HepG2 (cell line): ENCODE results near the gene COQ8B. TPM values are rescaled to one million over a fixed set of nuclear protein-coding genes. Genes with fewer than 3 reads are reported as not detected.

ENCODE experiments used
- ATAC-seq: fragments of 200-7000 bp; cut with Tn5 transposase; 3 replicates; pipeline ENCODE4 v1.9.1; 2020; ENCODE audit warnings: mild to moderate bottlenecking, moderate library complexity
- BruUV-seq: library from RNA; stranded (reverse); fragments of 400-500 nt; replicated peaks from 2 replicates; lab custom pipeline; 2021; lab: Mats Ljungman, UMichigan
- CTCF ChIA-PET: fragments of 300-600 bp; formaldehyde crosslinking; extraction: SDS; loops from one replicate; lab custom pipeline; 2021; ENCODE audit warnings: low total read pairs, inconsistent platforms, low intra/inter-chr PET ratio; lab: Yijun Ruan, JAX
- POLR2A ChIA-PET: fragments of 350-600 bp; sonication (Branson Sonifier 250); formaldehyde crosslinking; loops from one replicate; lab custom pipeline; 2020; ENCODE audit warnings: antibody characterized with exemption, inconsistent platforms; lab: Yijun Ruan, JAX
- DNase-seq: peaks from one replicate; pipeline ENCODE4 v3.0.0-alpha.2; 2015; ENCODE audit warnings: low spot score
- FAIRE-seq: peaks from 3 replicates; lab custom pipeline; 2011; peaks lifted over from hg19 to GRCh38; lab: Jason Lieb, UNC
- H2AFZ ChIP-seq: one replicate; pipeline ENCODE4 v1.6.1; 2011; ENCODE audit warnings: low read length, inconsistent platforms
- H3K27ac ChIP-seq: fragments of 300-600 bp; 3 replicates; pipeline ENCODE4 v1.8.0; 2011; ENCODE audit warnings: mixed run types, mild to moderate bottlenecking, mixed read lengths, low read length, inconsistent platforms; ENCODE audit not compliant: insufficient read depth; ENCODE audit errors: extremely low read length
- H3K27me3 ChIP-seq, 2 experiments: fragments of 200-600 bp in 1 of 2; 2 replicates in 1 of 2; 3 replicates in 1 of 2; pipeline versions ENCODE4 v1.6.0 to v1.8.0; 2011; ENCODE audit warnings: low read length in 2 of 2, mild to moderate bottlenecking in 2 of 2, moderate library complexity in 2 of 2, inconsistent platforms in 1 of 2; ENCODE audit not compliant: insufficient read depth in 2 of 2, control insufficient read depth in 1 of 2
- H3K36me3 ChIP-seq, 2 experiments: fragments of 200-600 bp in 1 of 2; replicated peaks in 1 of 2; 2 replicates in 1 of 2; 3 replicates in 1 of 2; pipeline versions ENCODE4 v1.5.1 to v1.8.0; 2011; ENCODE audit warnings: low read length in 2 of 2, inconsistent platforms in 1 of 2; ENCODE audit not compliant: insufficient read depth in 2 of 2, control insufficient read depth in 1 of 2
- H3K4me1 ChIP-seq: 2 replicates; pipeline ENCODE4 v1.5.1; 2012; ENCODE audit warnings: low read length, inconsistent platforms; ENCODE audit not compliant: insufficient read depth
- H3K4me2 ChIP-seq: 2 replicates; pipeline ENCODE4 v1.6.0; 2011; ENCODE audit warnings: low read depth, low read length, inconsistent platforms
- H3K4me3 ChIP-seq, 3 experiments: fragments of 200-600 bp in 1 of 3; sonication (generic), shearing (Covaris generic) in 1 of 3; replicated peaks in 1 of 3; 2 replicates each; pipeline ENCODE4 v1.5.1; 2011 to 2016; ENCODE audit warnings: low read length in 3 of 3, inconsistent platforms in 2 of 3, low read depth in 2 of 3, mild to moderate bottlenecking in 2 of 3, control low read depth in 1 of 3, mixed read lengths in 1 of 3; ENCODE audit not compliant: insufficient read depth in 1 of 3
- H3K79me2 ChIP-seq: one replicate; pipeline ENCODE4 v1.6.1; 2011; ENCODE audit warnings: low read length, inconsistent platforms; ENCODE audit not compliant: insufficient read depth
- H3K9ac ChIP-seq: 2 replicates; pipeline ENCODE4 v1.6.0; 2011; ENCODE audit warnings: mild to moderate bottlenecking, low read depth, low read length, inconsistent platforms; ENCODE audit not compliant: insufficient read depth
- H3K9me3 ChIP-seq: 2 replicates; pipeline ENCODE4 v1.5.1; 2012; ENCODE audit warnings: mild to moderate bottlenecking, low read length
- H4K20me1 ChIP-seq: 2 replicates; pipeline ENCODE4 v1.6.0; 2011; ENCODE audit warnings: inconsistent platforms, mild to moderate bottlenecking, low read length, moderate library complexity; ENCODE audit not compliant: insufficient read depth
- ARID4A ChIP-seq: sonication (generic); formaldehyde crosslinking; IDR thresholded peaks from 2 replicates; pipeline ENCODE4 v1.5.0; 2020; ENCODE audit warnings: mild to moderate bottlenecking, missing genetic modification reagents, borderline replicate concordance
- FOXC1 ChIP-seq: sonication (generic); formaldehyde crosslinking; IDR thresholded peaks from 2 replicates; pipeline ENCODE4 v1.8.0; 2022; ENCODE audit warnings: mild to moderate bottlenecking, missing genetic modification reagents, borderline replicate concordance
- LBX2 ChIP-seq: sonication (generic); formaldehyde crosslinking; IDR thresholded peaks from 2 replicates; pipeline ENCODE4 v1.5.0; 2020; ENCODE audit warnings: missing genetic modification reagents, mild to moderate bottlenecking, borderline replicate concordance
- MTF1 ChIP-seq: sonication (generic); formaldehyde crosslinking; IDR thresholded peaks from 2 replicates; pipeline ENCODE4 v1.5.0; 2020; ENCODE audit warnings: missing genetic modification reagents
- NR2F2 ChIP-seq: IDR thresholded peaks from 2 replicates; pipeline ENCODE4 v1.6.1; 2012; ENCODE audit warnings: low read depth, inconsistent platforms, borderline replicate concordance
- NRL ChIP-seq: sonication (generic); formaldehyde crosslinking; IDR thresholded peaks from 2 replicates; pipeline ENCODE4 v1.5.0; 2020; ENCODE audit warnings: missing genetic modification reagents, mild to moderate bottlenecking, moderate library complexity, borderline replicate concordance
- PHF8 ChIP-seq: sonication (generic); formaldehyde crosslinking; IDR thresholded peaks from 2 replicates; pipeline ENCODE4 v1.5.0; 2020; ENCODE audit warnings: missing genetic modification reagents
- ZBTB10 ChIP-seq: sonication (generic); formaldehyde crosslinking; IDR thresholded peaks from 2 replicates; pipeline ENCODE4 v1.4.0; 2020; ENCODE audit warnings: missing genetic modification reagents, borderline replicate concordance
- ZBTB39 ChIP-seq: sonication (generic); formaldehyde crosslinking; IDR thresholded peaks from 2 replicates; pipeline ENCODE4 v1.5.0; 2020; ENCODE audit warnings: missing genetic modification reagents
- ZNF589 ChIP-seq: sonication (generic); formaldehyde crosslinking; conservative IDR thresholded peaks from 2 replicates; pipeline ENCODE4 v1.8.0; 2022; ENCODE audit warnings: mild to moderate bottlenecking, moderate library complexity, missing genetic modification reagents
- ZNF790 ChIP-seq: sonication (generic); formaldehyde crosslinking; IDR thresholded peaks from 2 replicates; pipeline ENCODE4 v1.8.0; 2022; ENCODE audit warnings: missing genetic modification reagents, mild to moderate bottlenecking, borderline replicate concordance
- WGBS: methylation state at CpG from one replicate; pipeline ENCODE4 v1.1.6; 2017; ENCODE audit warnings: low lambda C conversion rate; 5-methylcytosine and 5-hydroxymethylcytosine counted together
- in situ Hi-C: cut with HindIII; loops from 2 replicates; pipeline ENCODE4 v1.10.0; 2017; ENCODE audit warnings: low pct_unique_long_range_greater_than_20kb; ENCODE audit not compliant: extremely low pct_ligation_motif_present
- intact Hi-C: fragments of 100-400 bp; cut with micrococcal nuclease; formaldehyde crosslinking; loops from one replicate; pipeline ENCODE4 v1.10.0; 2022; ENCODE audit not compliant: unreplicated experiment
- polyA plus RNA-seq, 8 experiments: library from polyadenylated mRNA; depleted of rRNA in 3 of 8; stranded (reverse) in 7 of 8; unstranded in 1 of 8; fragments of >200 nt; fragmentation: Illumina TruSeq in 4 of 8; extraction: Trizol in 4 of 8; gene quantifications; 2 replicates each; pipeline versions ENCODE4 v1.2.1 to v1.2.3, GENCODE V29; 2011 to 2016; ENCODE audit warnings: low read depth in 4 of 8, missing spikeins in 1 of 8, mixed read lengths in 1 of 8; ENCODE audit not compliant: insufficient read depth in 1 of 8
- total RNA-seq, 5 experiments: library from RNA; depleted of rRNA; stranded (reverse); fragments of >200 nt; fragmentation: Illumina TruSeq; extraction: Trizol; gene quantifications; 2 replicates each; pipeline ENCODE4 v1.2.3, GENCODE V29; 2016; ENCODE audit warnings: low read depth in 1 of 5

The COQ8B gene
- total and polyA plus RNA-seq, 2 of the 13 experiments (the other 11 are each of a cell fraction or from before 2014, with no cell fraction given), result 12.3 to 17.2 TPM

- ATAC-seq, result peak; percentile 2
- TF ChIP-seq ZBTB39 (CRISPR knock-in tag) (no peak), ZNF589 (CRISPR knock-in tag) (no peak), MTF1 (CRISPR knock-in tag) (no peak), FOXC1 (CRISPR knock-in tag) (no peak), LBX2 (CRISPR knock-in tag) (no peak), ZBTB10 (0 out of 2 replicates have a peak, but pooled peaks have one; percentile 4), NRL (CRISPR knock-in tag) (no peak; the same call in 1 of the 2 replicates), PHF8 (CRISPR knock-in tag) (peak; percentile 44; the same call in 1 of the 2 replicates), NR2F2 (0 out of 2 replicates have a peak, but pooled peaks have one; percentile 40), ARID4A (CRISPR knock-in tag) (no peak; the same call in 1 of the 2 replicates), ZNF790 (CRISPR knock-in tag) (peak; percentile 29; the same call in 1 of the 2 replicates)
Measured at GRCh38 chr19:40717325-40717879, 716 bp upstream of the COQ8B start.

More at GRCh38 chr19:40717325-40717879, 716 bp upstream of the COQ8B start:
- DNase-seq (no peak), FAIRE-seq (peak; percentile 32)
- H3K4me3 ChIP-seq, result peak overlapping the region; percentile 90 to 99 (median 92)
- in situ Hi-C loops (loop anchor here (5.0 kb wide), 1 partner anchor 35 kb away; the partner anchor contains the start of genes ACTMAP and SNRPA), intact Hi-C loops (loop anchor here (5.0 kb wide), 1 partner anchor 90 kb away; no protein-coding TSS in a partner anchor)
- ChIA-PET CTCF (no interaction called here), POLR2A (interaction anchor here (0.7 to 2.4 kb wide), 20 partner anchors 9 to 647 kb away, joined by 3 to 30 read pairs (median 4); partner anchors contain the start of genes ACTMAP, B9D2, EGLN2 and RAB4B)
- H3K27me3 ChIP-seq, result no peaks in the 10 kb centered on the region; a peak in 1 of 5 replicates
- H3K36me3 ChIP-seq, result 0 out of 5 replicates have a peak, but pooled peaks cover 0 to 3% of the 10 kb centered on the region in 2 experiments
- no peak overlapping the region for H2AFZ ChIP-seq
- 4% methylated on average over 4 of the region's 20 CpGs for WGBS
- peaks cover 51% of the 10 kb centered on the region for H3K79me2 ChIP-seq
- H3K9ac ChIP-seq, result peak overlapping the region; percentile 96
- BruUV-seq, result TSS peak; percentile 63
- H3K27ac ChIP-seq, result peak overlapping the region; percentile 95
- H3K4me2 ChIP-seq, result peak overlapping the region; percentile 94
- H4K20me1 ChIP-seq, result 0 out of 2 replicates have a peak, but pooled peaks cover 4% of the 10 kb centered on the region
- H3K4me1 ChIP-seq, result peaks cover 51% of the 10 kb centered on the region
- H3K9me3 ChIP-seq, result no peaks in the 10 kb centered on the region
